Tibial nerve (tissue), 4 donors: ENCODE data around the gene LRFN2.

ENCODE experiments used
- CTCF ChIP-seq, 5 experiments: fragments of 200-600 bp in 3 of 5; fragments of 450-650 bp in 2 of 5; sonication (generic) in 3 of 5; IDR thresholded peaks; one replicate each; pipeline ENCODE4 v1.5.1; 2016 to 2019; ENCODE audit warnings: antibody characterized with exemption in 5 of 5, mild to moderate bottlenecking in 3 of 5, moderate library complexity in 2 of 5
- EP300 ChIP-seq, 2 donors: sonication (generic); formaldehyde crosslinking; IDR thresholded peaks; one replicate each; pipeline ENCODE4 v1.6.1; 2017; ENCODE audit warnings: antibody characterized with exemption in 2 of 2, mild to moderate bottlenecking in 1 of 2
- POLR2A ChIP-seq, 2 donors: fragments of 450-650 bp; IDR thresholded peaks; one replicate each; pipeline ENCODE4 v1.6.1; 2017; ENCODE audit warnings: antibody characterized with exemption in 2 of 2, mild to moderate bottlenecking in 2 of 2, moderate library complexity in 2 of 2

- TF ChIP-seq CTCF (IDR thresholded peaks at IDR 0.05) = no peak
- no peak for TF ChIP-seq POLR2A (IDR thresholded peaks at IDR 0.05)
- no peak for TF ChIP-seq EP300 (IDR thresholded peaks at IDR 0.05)
Measured at GRCh38 chr6:40509086-40509485, 78.1 kb downstream of the LRFN2 start.
